ENCODE data around the gene FADS2. TPM values are rescaled to one million over a fixed set of nuclear protein-coding genes. Genes with fewer than 3 reads are reported as not detected.

Gene FADS2
- total RNA-seq, 2 experiments from 2014 or later, result 0.95 to 2.8 TPM

GRCh38 chr11:61887839-61888494 lies 59.9 kb downstream of the FADS2 start:
- ChIA-PET CTCF (ENCODE audit: unreplicated experiment) (no interaction called here), POLR2A (no interaction called here)
- Histone ChIP-seq H3K27ac (ENCODE audit: low read depth, low read length, poor library complexity, severe bottlenecking) (no peak overlapping the region), H3K4me3 (ENCODE audit: low read depth, low read length, poor library complexity, severe bottlenecking) (no peak overlapping the region), H3K36me3 (ENCODE audit: insufficient read depth, low read length) (no peaks in the 10 kb centered on the region; the same call in 1 of the 2 replicates), H2AFZ (ENCODE audit: low read length) (no peak overlapping the region), H3K9me3 (ENCODE audit: low read length) (no peaks in the 10 kb centered on the region), H4K20me1 (ENCODE audit: insufficient read depth, low read length) (no peaks in the 10 kb centered on the region), H3K4me1 (ENCODE audit: insufficient read depth, low read length, poor library complexity, severe bottlenecking) (peaks cover 50% of the 10 kb centered on the region), H3K4me2 (ENCODE audit: low read length) (no peak overlapping the region), H3K79me2 (ENCODE audit: insufficient read depth, low read depth, low read length) (no peaks in the 10 kb centered on the region), H3K9me2 (ENCODE audit: insufficient read depth, low read length) (no peaks in the 10 kb centered on the region)
- TF ChIP-seq CTCF (conservative IDR thresholded peaks at IDR 0.05; ENCODE audit: low read length), result no peak
- TF ChIP-seq EZH2phosphoT487 (IDR thresholded peaks at IDR 0.05; ENCODE audit: borderline replicate concordance, low read depth, low read length), result no peak
- no TSS peak for BruUV-seq (replicated peaks)
- DNase-seq (ENCODE audit: low spot score), result no peak
- intact Hi-C loops (cut with micrococcal nuclease; ENCODE audit: unreplicated experiment), result no loop called here

- Histone ChIP-seq H2AFZ (ENCODE audit: low read length) (no peak overlapping the region), H3K27ac (ENCODE audit: low read depth, low read length, poor library complexity, severe bottlenecking) (no peak overlapping the region), H3K79me2 (ENCODE audit: insufficient read depth, low read depth, low read length) (no peaks in the 10 kb centered on the region), H3K9me3 (ENCODE audit: low read length) (no peaks in the 10 kb centered on the region), H4K20me1 (ENCODE audit: insufficient read depth, low read length) (no peaks in the 10 kb centered on the region), H3K9me2 (ENCODE audit: insufficient read depth, low read length) (no peaks in the 10 kb centered on the region), H3K4me2 (ENCODE audit: low read length) (no peak overlapping the region), H3K4me3 (ENCODE audit: low read depth, low read length, poor library complexity, severe bottlenecking) (no peak overlapping the region), H3K4me1 (ENCODE audit: insufficient read depth, low read length, poor library complexity, severe bottlenecking) (peaks cover 45% of the 10 kb centered on the region), H3K36me3 (ENCODE audit: insufficient read depth, low read length) (no peaks in the 10 kb centered on the region; the same call in 1 of the 2 replicates)
- no TSS peak for BruUV-seq (replicated peaks)
- CTCF ChIA-PET (ENCODE audit: unreplicated experiment), result no interaction called here
- no peak for TF ChIP-seq EZH2phosphoT487 (IDR thresholded peaks at IDR 0.05; ENCODE audit: borderline replicate concordance, low read depth, low read length)
- no peak for TF ChIP-seq CTCF (conservative IDR thresholded peaks at IDR 0.05; ENCODE audit: low read length)
- DNase-seq (ENCODE audit: low spot score), result no peak
- POLR2A ChIA-PET, result no interaction called here
- intact Hi-C loops (cut with micrococcal nuclease; ENCODE audit: unreplicated experiment), result no loop called here
Observed at GRCh38 chr11:61888590-61888989, 60.5 kb downstream of the FADS2 start.

GRCh38 chr11:61889831-61890230 lies 61.7 kb downstream of the FADS2 start:
- CTCF ChIA-PET (ENCODE audit: unreplicated experiment), result interaction anchor here (1.0 to 1.3 kb wide), 2 partner anchors 8 to 9 kb away, joined by 3 to 4 read pairs; no protein-coding TSS in a partner anchor
- POLR2A ChIA-PET, result interaction anchor here (0.6 kb wide), 1 partner anchor 88 kb away, joined by 3 read pairs; no protein-coding TSS in a partner anchor
- H3K79me2 ChIP-seq (ENCODE audit: insufficient read depth, low read depth, low read length), result no peaks in the 10 kb centered on the region

More at GRCh38 chr11:61889831-61890230, 61.7 kb downstream of the FADS2 start:
- intact Hi-C loops (cut with micrococcal nuclease; ENCODE audit: unreplicated experiment), result no loop called here
- no peak overlapping the region for H2AFZ ChIP-seq (ENCODE audit: low read length)
- peak overlapping the region; percentile 78 for H3K4me2 ChIP-seq (ENCODE audit: low read length)
- no peaks in the 10 kb centered on the region for H3K9me3 ChIP-seq (ENCODE audit: low read length)
- no peak for TF ChIP-seq EZH2phosphoT487 (IDR thresholded peaks at IDR 0.05; ENCODE audit: borderline replicate concordance, low read depth, low read length)
- TF ChIP-seq CTCF (conservative IDR thresholded peaks at IDR 0.05; ENCODE audit: low read length), result no peak
- no peaks in the 10 kb centered on the region for H4K20me1 ChIP-seq (ENCODE audit: insufficient read depth, low read length)
- no TSS peak for BruUV-seq (replicated peaks)
- no peaks in the 10 kb centered on the region; the same call in 1 of the 2 replicates for H3K36me3 ChIP-seq (ENCODE audit: insufficient read depth, low read length)
- no peak for DNase-seq (ENCODE audit: low spot score)
- no peak overlapping the region for H3K27ac ChIP-seq (ENCODE audit: low read depth, low read length, poor library complexity, severe bottlenecking)
- H3K4me1 ChIP-seq (ENCODE audit: insufficient read depth, low read length, poor library complexity, severe bottlenecking), result peaks cover 39% of the 10 kb centered on the region
- H3K9me2 ChIP-seq (ENCODE audit: insufficient read depth, low read length), result no peaks in the 10 kb centered on the region
- peak overlapping the region; percentile 93 for H3K4me3 ChIP-seq (ENCODE audit: low read depth, low read length, poor library complexity, severe bottlenecking)

Data from OCI-LY7 (cell line).